Keratinocyte (primary cell): ENCODE measurements around the gene SYNJ2. TPM values are rescaled to one million over a fixed set of nuclear protein-coding genes. Genes with fewer than 3 reads are reported as not detected.

Experiments
- DNase-seq: peaks from one replicate; pipeline ENCODE4 v3.0.0-alpha.2; 2011; ENCODE audit warnings: low read depth, missing footprints, low spot score
- FAIRE-seq: peaks from 2 replicates; lab custom pipeline; 2011; peaks lifted over from hg19 to GRCh38; lab: Jason Lieb, UNC
- H2AFZ ChIP-seq: 2 replicates; pipeline ENCODE4 v1.6.0; 2012; ENCODE audit warnings: low read length, control low read depth, inconsistent platforms; ENCODE audit not compliant: control insufficient read depth
- H3K27ac ChIP-seq: 2 replicates; pipeline ENCODE4 v1.5.1; 2011; ENCODE audit warnings: low read length; ENCODE audit not compliant: control insufficient read depth, insufficient read depth
- H3K27me3 ChIP-seq: 3 replicates; pipeline ENCODE4 v1.6.0; 2011; ENCODE audit warnings: low read length; ENCODE audit not compliant: control insufficient read depth, insufficient read depth; ENCODE audit errors: extremely low read depth
- H3K36me3 ChIP-seq, 2 experiments: 2 replicates in 1 of 2; 3 replicates in 1 of 2; pipeline ENCODE4 v1.5.1; 2011; ENCODE audit warnings: low read length in 2 of 2, mild to moderate bottlenecking in 1 of 2; ENCODE audit not compliant: control insufficient read depth in 2 of 2, insufficient read depth in 2 of 2; ENCODE audit errors: extremely low read depth in 1 of 2
- H3K4me1 ChIP-seq: 3 replicates; pipeline ENCODE4 v1.5.1; 2011; ENCODE audit warnings: low read length; ENCODE audit not compliant: control insufficient read depth, insufficient read depth; ENCODE audit errors: extremely low read depth
- H3K4me2 ChIP-seq: 3 replicates; pipeline ENCODE4 v1.6.0; 2011; ENCODE audit warnings: low read depth, low read length; ENCODE audit not compliant: control insufficient read depth, insufficient read depth; ENCODE audit errors: extremely low read depth
- H3K4me3 ChIP-seq, 3 experiments: fragments of 200-600 bp in 1 of 3; sonication (generic) in 1 of 3; 2 replicates in 2 of 3; 3 replicates in 1 of 3; pipeline ENCODE4 v1.5.1; 2011 to 2016; ENCODE audit warnings: low read length in 3 of 3, mild to moderate bottlenecking in 3 of 3, control low read depth in 2 of 3, inconsistent platforms in 1 of 3, low read depth in 1 of 3, mixed read lengths in 1 of 3, mixed run types in 1 of 3, moderate library complexity in 1 of 3; ENCODE audit not compliant: control insufficient read depth in 2 of 3, insufficient read depth in 2 of 3; ENCODE audit errors: extremely low read depth in 1 of 3
- H3K79me2 ChIP-seq: 2 replicates; pipeline ENCODE4 v1.6.0; 2012; ENCODE audit warnings: low read length; ENCODE audit not compliant: control insufficient read depth, insufficient read depth
- H3K9ac ChIP-seq: 3 replicates; pipeline ENCODE4 v1.6.0; 2011; ENCODE audit warnings: low read length; ENCODE audit not compliant: control insufficient read depth, insufficient read depth; ENCODE audit errors: extremely low read depth
- H3K9me1 ChIP-seq: 3 replicates; pipeline ENCODE4 v1.6.0; 2011; ENCODE audit warnings: low read length; ENCODE audit not compliant: control insufficient read depth, insufficient read depth; ENCODE audit errors: extremely low read depth
- H3K9me3 ChIP-seq: 2 replicates; pipeline ENCODE4 v1.5.1; 2012; ENCODE audit warnings: low read depth, low read length; ENCODE audit not compliant: control insufficient read depth
- H4K20me1 ChIP-seq: 3 replicates; pipeline ENCODE4 v1.6.0; 2011; ENCODE audit warnings: low read length; ENCODE audit not compliant: control insufficient read depth, insufficient read depth; ENCODE audit errors: extremely low read depth
- EZH2 ChIP-seq: IDR thresholded peaks from one replicate; pipeline ENCODE4 v1.6.1; 2012; ENCODE audit warnings: inconsistent platforms, mild to moderate bottlenecking, low read length, moderate library complexity
- dilution Hi-C: fragments of 300-500 bp; cut with MboI; formaldehyde crosslinking; loops from one replicate; pipeline ENCODE4 v1.7.0; 2020; ENCODE audit warnings: low sequenced_read_pairs; ENCODE audit not compliant: extremely low pct_ligation_motif_present
- polyA plus RNA-seq, 5 experiments: library from polyadenylated mRNA; depleted of rRNA in 3 of 5; stranded (reverse) in 3 of 5; stranded (forward) in 1 of 5; unstranded in 1 of 5; fragments of >200 nt; gene quantifications; 1 replicate in 1 of 5; 2 replicates in 3 of 5; 3 replicates in 1 of 5; pipeline versions ENCODE4 v1.2.1 to v1.2.3, GENCODE V29; 2011 to 2012; ENCODE audit warnings: missing spikeins in 2 of 5, low read depth in 1 of 5, low replicate concordance in 1 of 5
- TF ChIP-seq, protein P1 (sequence below), 3 experiments: IDR thresholded peaks in 1 of 3; conservative IDR thresholded peaks in 1 of 3; optimal IDR thresholded peaks in 1 of 3; 2 replicates in 2 of 3; 3 replicates in 1 of 3; pipeline versions ENCODE3 to v1.5.1; 2011; ENCODE audit warnings: low read length in 3 of 3, mild to moderate bottlenecking in 3 of 3, moderate library complexity in 2 of 3, control low read depth in 1 of 3, inconsistent platforms in 1 of 3; ENCODE audit not compliant: insufficient read depth in 2 of 3; ENCODE audit errors: extremely low read depth in 1 of 3

SYNJ2 gene
- polyA plus RNA-seq, 1 donor (not counting 4 experiments of a cell fraction or from before 2014, with no cell fraction given), result 8.6 TPM

DNA sequence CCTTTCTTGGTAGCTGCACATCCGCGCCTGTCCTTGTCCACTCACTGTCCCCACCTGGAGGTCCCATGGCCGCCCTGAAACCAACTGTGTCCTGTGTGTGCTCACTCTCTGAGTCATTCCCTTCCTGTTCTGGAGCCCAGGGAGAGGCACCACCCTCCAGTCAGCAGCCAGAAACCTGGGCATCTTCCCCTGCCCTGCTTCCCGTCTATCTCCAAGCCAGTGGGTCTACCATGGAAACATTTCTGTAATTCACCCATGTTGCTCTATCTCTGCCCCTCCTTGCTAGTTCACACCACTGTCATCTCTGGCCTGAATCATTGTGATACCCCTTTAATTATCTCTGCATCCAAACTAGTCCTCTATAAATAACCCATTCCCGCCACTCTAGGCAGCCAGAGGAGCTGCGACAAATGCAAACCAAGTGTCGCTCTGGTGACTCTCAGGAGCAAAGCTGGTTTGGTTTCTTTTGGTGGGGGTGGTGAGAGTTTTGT lies 28.8 kb upstream of the SYNJ2 start:
- Histone ChIP-seq H3K27me3 (no peaks in the 10 kb centered on the region), H3K4me3 (no peak overlapping the region), H4K20me1 (no peaks in the 10 kb centered on the region), H3K9me1 (no peaks in the 10 kb centered on the region), H3K36me3 (no peaks in the 10 kb centered on the region), H2AFZ (no peak overlapping the region), H3K4me1 (peaks cover 15% of the 10 kb centered on the region), H3K9ac (no peak overlapping the region), H3K4me2 (no peak overlapping the region), H3K27ac (no peak overlapping the region), H3K9me3 (no peaks in the 10 kb centered on the region), H3K79me2 (no peaks in the 10 kb centered on the region)
- TF ChIP-seq, protein P1, sequence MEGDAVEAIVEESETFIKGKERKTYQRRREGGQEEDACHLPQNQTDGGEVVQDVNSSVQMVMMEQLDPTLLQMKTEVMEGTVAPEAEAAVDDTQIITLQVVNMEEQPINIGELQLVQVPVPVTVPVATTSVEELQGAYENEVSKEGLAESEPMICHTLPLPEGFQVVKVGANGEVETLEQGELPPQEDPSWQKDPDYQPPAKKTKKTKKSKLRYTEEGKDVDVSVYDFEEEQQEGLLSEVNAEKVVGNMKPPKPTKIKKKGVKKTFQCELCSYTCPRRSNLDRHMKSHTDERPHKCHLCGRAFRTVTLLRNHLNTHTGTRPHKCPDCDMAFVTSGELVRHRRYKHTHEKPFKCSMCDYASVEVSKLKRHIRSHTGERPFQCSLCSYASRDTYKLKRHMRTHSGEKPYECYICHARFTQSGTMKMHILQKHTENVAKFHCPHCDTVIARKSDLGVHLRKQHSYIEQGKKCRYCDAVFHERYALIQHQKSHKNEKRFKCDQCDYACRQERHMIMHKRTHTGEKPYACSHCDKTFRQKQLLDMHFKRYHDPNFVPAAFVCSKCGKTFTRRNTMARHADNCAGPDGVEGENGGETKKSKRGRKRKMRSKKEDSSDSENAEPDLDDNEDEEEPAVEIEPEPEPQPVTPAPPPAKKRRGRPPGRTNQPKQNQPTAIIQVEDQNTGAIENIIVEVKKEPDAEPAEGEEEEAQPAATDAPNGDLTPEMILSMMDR (optimal IDR thresholded peaks at IDR 0.05 in 1 of 3, IDR thresholded peaks at IDR 0.05 in 1 of 3, conservative IDR thresholded peaks at IDR 0.05 in 1 of 3; ENCODE audit: extremely low read depth in 1 of 3, insufficient read depth in 2 of 3, low read length in 3 of 3), result no peak
- dilution Hi-C loops, result no loop called here
- FAIRE-seq, result no peak
- DNase-seq, result no peak

GRCh38 chr6:157953580-157954091 lies 28.0 kb upstream of the SYNJ2 start:
- Histone ChIP-seq H3K9ac (no peak overlapping the region), H3K27me3 (no peaks in the 10 kb centered on the region), H3K4me3 (peak overlapping the region in 2 of 3 experiments; percentile 50 to 56), H4K20me1 (no peaks in the 10 kb centered on the region), H3K79me2 (no peaks in the 10 kb centered on the region), H3K4me1 (peaks cover 15% of the 10 kb centered on the region), H3K36me3 (no peaks in the 10 kb centered on the region), H2AFZ (peak overlapping the region; percentile 82), H3K4me2 (peak overlapping the region; percentile 90), H3K9me3 (no peaks in the 10 kb centered on the region), H3K27ac (no peak overlapping the region), H3K9me1 (no peaks in the 10 kb centered on the region)
- no peak for FAIRE-seq
- TF ChIP-seq EZH2, result no peak
- TF ChIP-seq, protein P1 (optimal IDR thresholded peaks at IDR 0.05 in 1 of 3, IDR thresholded peaks at IDR 0.05 in 1 of 3, conservative IDR thresholded peaks at IDR 0.05 in 1 of 3; ENCODE audit: extremely low read depth in 1 of 3, insufficient read depth in 2 of 3, low read length in 3 of 3), result no peak
- DNase-seq, result no peak
- dilution Hi-C loops, result no loop called here
